ENCODE measurements around the gene CMTM3. TPM values are rescaled to one million over a fixed set of nuclear protein-coding genes. Genes with fewer than 3 reads are reported as not detected.
"Not testable (repeated sequence)": the region's sequence is repeated elsewhere in the genome, so short reads cannot be mapped to it uniquely, and the experiment has no call there.

Gene CMTM3
- total RNA-seq, 3 donors from 2014 or later: 3.1 to 15.9 (median 9.3) TPM

DNA sequence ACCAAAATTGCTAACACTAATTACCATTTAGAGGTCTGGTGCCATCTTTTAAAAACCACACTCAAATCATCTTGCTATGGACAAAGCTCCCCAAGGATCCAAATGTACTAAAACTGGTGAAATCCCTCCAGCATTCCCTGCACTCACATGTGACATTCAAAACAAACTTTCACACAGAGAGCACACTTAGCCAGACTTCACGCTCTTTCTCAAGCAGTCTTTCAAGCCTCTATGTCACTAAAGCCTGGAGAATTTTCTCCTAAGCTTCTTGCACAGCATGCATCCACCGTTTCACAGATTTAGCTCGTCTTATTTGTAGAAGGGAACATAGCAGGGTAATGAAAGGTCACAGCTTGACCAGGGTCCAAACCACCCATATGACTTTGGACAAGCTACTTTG is 19.3 kb downstream of the CMTM3 start:
- ATAC-seq: no peak
- TF ChIP-seq CTCF (IDR thresholded peaks at IDR 0.05): no peak
- Histone ChIP-seq H3K36me3 (ENCODE audit: low read depth) (peaks cover 6% of the 10 kb centered on the region), H3K4me3 (no peak overlapping the region), H3K9me3 (no peaks in the 10 kb centered on the region), H3K4me1 (ENCODE audit: low read depth) (no peaks in the 10 kb centered on the region)
- intact Hi-C loops (cut with DNase I, micrococcal nuclease): no loop called here
- no peak for DNase-seq

DNA sequence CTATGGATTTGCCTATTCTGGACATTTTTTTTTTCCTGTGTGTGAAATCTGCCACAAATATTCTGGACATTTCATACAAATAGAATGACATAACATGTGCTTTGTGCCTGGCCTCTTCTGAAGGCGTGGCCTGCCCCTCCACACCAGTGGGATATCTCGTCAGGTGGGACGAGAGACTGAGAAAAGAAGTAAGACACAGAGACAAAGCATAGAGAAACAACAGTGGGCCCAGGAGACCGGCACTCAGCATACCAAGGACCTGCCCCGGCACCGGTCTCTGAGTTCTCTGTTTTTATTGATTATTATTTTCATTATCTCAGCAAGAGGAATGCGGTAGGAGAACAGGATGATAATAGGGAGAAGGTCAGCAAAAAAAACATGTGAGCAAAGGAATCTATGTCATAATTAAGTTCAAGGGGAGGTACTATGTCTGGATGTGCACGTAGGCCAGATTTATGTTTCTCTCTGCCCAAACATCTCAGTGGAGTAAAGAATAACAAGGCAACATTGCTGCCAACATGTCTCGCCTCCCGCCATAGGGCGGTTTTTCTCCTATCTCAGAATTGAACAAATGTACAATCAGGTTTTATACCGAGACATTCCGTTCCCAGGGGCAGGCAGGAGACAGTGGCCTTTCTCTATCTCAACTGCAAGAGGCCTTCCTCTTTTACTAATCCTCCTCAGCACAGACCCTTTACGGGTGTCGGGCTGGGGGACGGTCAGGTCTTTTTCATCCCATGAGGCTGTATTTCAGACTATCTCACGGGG is 23.3 kb downstream of the CMTM3 start:
- intact Hi-C loops (cut with DNase I, micrococcal nuclease); H3K4me1 ChIP-seq (ENCODE audit: low read depth); ATAC-seq; H3K9me3 ChIP-seq; H3K36me3 ChIP-seq (ENCODE audit: low read depth); H3K4me3 ChIP-seq; DNase-seq: not testable (repeated sequence)

GRCh38 chr16:66629856-66630255 is 25.4 kb downstream of the CMTM3 start:
- no peaks in the 10 kb centered on the region for H3K36me3 ChIP-seq (ENCODE audit: low read depth)
- no peaks in the 10 kb centered on the region for H3K9me3 ChIP-seq
- intact Hi-C loops (cut with DNase I, micrococcal nuclease): no loop called here
- DNase-seq (no peak), ATAC-seq (no peak)
- no peaks in the 10 kb centered on the region for H3K4me1 ChIP-seq (ENCODE audit: low read depth)
- TF ChIP-seq CTCF (IDR thresholded peaks at IDR 0.05): no peak
- H3K4me3 ChIP-seq: no peak overlapping the region

- DNase-seq; H3K9me3 ChIP-seq; ATAC-seq; intact Hi-C loops (cut with DNase I, micrococcal nuclease); H3K4me3 ChIP-seq; H3K36me3 ChIP-seq (ENCODE audit: low read depth); H3K4me1 ChIP-seq (ENCODE audit: low read depth): not testable (repeated sequence)
Measured at GRCh38 chr16:66630561-66631260, 26.2 kb downstream of the CMTM3 start.

GRCh38 chr16:66631558-66631957 is 27.1 kb downstream of the CMTM3 start:
- H3K4me1 ChIP-seq (ENCODE audit: low read depth); DNase-seq; ATAC-seq; H3K4me3 ChIP-seq; intact Hi-C loops (cut with DNase I, micrococcal nuclease); H3K36me3 ChIP-seq (ENCODE audit: low read depth); H3K9me3 ChIP-seq: not testable (repeated sequence)

- no peaks in the 10 kb centered on the region for H3K36me3 ChIP-seq (ENCODE audit: low read depth)
- no peak for ATAC-seq
- no peaks in the 10 kb centered on the region for H3K9me3 ChIP-seq
- no peak overlapping the region for H3K4me3 ChIP-seq
- no peak for DNase-seq
- intact Hi-C loops (cut with DNase I, micrococcal nuclease): no loop called here
- TF ChIP-seq CTCF (IDR thresholded peaks at IDR 0.05): no peak
- H3K4me1 ChIP-seq (ENCODE audit: low read depth): no peaks in the 10 kb centered on the region
Measured at GRCh38 chr16:66634527-66635196, 30.2 kb downstream of the CMTM3 start.

DNA sequence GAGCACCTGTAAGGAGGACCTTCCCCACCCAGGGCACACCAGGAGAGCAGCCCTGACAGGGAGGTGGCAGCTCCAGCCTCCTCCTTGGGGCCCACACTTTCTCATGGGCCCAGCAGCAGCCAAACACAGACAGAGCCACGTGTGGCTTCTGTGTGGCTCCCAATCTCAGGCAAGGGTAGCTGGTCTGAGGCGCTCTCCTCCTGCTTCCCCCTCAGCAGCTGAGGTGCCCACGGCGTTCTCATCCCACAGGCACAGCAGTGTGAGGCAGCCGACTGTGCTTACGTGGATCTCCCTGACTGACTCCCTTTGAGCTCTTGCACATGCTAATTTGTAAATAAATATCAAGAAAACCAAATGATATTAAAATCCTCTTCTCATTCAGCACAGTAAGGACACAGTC is 30.9 kb downstream of the CMTM3 start:
- H3K4me1 ChIP-seq (ENCODE audit: low read depth): no peaks in the 10 kb centered on the region
- DNase-seq (no peak), ATAC-seq (no peak)
- no peak overlapping the region for H3K4me3 ChIP-seq
- no peaks in the 10 kb centered on the region for H3K36me3 ChIP-seq (ENCODE audit: low read depth)
- intact Hi-C loops (cut with DNase I, micrococcal nuclease): no loop called here
- no peak for TF ChIP-seq CTCF (IDR thresholded peaks at IDR 0.05)
- H3K9me3 ChIP-seq: no peaks in the 10 kb centered on the region
